HCEC 1CT (cell line): ENCODE measurements around the gene GRAMD4.

Source experiments
- DNase-seq: peaks from one replicate; pipeline ENCODE4 v3.0.0-alpha.2; 2017

The GRAMD4 gene

GRCh38 chr22:46584081-46584921 lies 35.9 kb upstream of the GRAMD4 start:
- DNase-seq: no peak

- no peak for DNase-seq
Measured at GRCh38 chr22:46585340-46586122, 34.7 kb upstream of the GRAMD4 start.

GRCh38 chr22:46586123-46586519 lies 34.1 kb upstream of the GRAMD4 start:
- DNase-seq: no peak

GRCh38 chr22:46586531-46587011 lies 33.6 kb upstream of the GRAMD4 start:
- DNase-seq: no peak

DNA sequence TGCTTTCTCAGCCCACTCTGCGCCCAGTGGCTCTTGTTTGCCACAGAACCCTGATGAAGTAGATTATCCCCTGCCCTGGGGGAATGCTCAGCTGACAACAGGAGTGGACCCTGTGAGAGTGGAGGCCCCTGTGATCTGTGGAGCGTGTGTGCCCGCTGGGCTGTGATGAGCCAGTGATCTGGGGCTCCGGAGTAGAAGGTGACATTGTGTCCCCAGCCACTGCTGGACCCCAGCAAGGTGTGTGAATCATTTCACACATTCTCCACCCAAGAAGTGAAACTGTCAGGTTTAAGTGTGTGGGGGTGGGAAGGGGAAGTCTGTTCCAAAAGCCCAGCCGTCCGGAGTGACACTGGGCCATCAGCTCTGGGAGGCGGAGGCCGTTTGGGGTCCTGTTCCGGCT lies 33.1 kb upstream of the GRAMD4 start:
- no peak for DNase-seq

GRCh38 chr22:46587492-46588278 lies 32.5 kb upstream of the GRAMD4 start:
- DNase-seq: no peak

DNA sequence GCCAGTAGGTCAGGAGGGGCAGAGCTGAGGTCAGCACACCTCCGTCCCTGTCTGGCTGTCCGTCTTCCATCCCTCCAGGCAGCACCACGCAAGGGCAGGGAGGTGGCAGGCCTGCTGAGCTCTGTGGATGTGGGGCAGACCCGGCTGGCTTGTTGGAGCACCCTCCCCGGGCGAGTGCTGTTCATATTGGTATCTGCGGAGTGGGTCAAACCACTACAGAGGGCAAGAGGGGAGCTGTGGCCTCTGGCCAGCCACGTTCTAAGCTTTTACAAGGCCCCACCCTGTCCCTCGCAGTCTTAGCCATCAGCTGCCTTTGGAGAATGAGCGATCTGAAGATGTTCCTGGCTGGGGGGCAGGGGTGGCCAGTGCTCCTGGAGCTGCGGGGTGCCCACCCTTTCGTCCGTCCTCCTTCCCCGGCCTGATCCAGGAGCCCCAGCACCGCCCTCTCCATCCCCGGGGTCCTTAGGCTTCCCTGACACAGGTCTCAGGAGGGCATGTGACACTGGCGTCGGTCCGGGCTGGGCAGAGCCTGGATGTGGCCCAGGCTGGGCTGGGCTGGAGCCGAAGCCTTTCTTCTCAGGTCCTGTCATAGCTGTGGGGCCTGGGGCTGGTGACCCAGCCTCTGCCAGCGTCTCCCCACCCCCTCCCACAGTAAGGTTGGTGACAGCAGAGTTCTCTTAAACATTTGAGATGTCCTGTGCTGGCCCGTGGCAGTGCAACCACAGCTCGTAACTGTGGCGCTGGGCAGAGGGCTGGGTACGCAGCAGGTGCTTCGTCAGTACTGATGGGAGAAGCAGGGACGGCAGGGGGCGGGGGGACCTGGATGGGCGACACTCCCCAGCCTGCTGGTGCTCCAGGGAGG lies 31.7 kb upstream of the GRAMD4 start:
- DNase-seq: no peak

DNA sequence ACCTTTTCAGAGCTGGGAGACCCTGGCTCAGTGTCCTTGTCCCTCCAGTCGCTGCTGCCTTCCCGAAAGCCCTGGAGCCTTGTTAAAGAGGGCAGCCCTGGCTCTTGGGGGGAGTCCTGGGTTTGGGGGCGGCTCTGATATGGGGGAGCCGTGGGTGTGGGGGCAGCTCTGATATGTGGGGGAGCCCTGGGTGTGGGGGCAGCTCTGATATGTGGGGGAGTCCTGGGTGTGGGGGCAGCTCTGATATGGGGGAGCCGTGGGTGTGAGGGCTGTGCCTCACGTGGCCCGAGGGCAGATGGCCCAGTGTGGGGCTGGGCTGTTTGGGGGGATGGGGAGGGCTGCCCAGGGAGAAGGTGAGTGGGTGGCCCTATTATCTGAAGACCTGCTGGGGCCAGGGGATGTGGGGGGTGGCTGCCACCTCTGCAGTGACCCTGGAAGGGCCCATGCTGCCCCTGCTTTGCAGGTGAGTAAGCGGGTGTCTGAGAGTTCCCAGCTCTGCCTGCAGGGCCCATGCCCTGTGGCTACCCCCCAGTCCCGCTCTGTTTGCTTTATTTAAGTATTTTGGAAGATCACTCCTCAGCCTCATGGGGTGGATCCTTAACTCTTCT lies 30.9 kb upstream of the GRAMD4 start:
- no peak for DNase-seq

- DNase-seq: no peak
Measured at GRCh38 chr22:46589871-46590271, 30.3 kb upstream of the GRAMD4 start.

GRCh38 chr22:46590334-46590733 lies 29.9 kb upstream of the GRAMD4 start:
- no peak for DNase-seq

DNA sequence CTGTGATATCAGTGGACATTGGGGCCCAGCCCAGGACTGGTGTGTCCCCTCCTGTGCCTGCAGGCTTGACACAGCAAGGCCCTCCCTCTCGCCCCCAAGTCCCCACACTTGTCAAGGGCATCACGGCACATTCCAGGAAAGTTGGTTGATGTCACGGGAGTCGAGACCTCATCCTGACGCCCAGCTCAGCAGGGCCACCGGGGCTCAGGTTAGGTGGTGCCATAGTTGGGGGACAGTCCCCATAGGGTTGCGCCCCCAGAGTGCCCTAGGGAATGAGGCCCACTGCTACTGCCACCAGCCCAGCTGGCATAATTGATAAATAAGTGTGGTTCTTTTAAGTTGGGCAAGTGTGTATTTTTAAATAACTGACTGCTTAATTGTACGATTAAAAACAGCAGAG lies 28.3 kb upstream of the GRAMD4 start:
- no peak for DNase-seq

DNA sequence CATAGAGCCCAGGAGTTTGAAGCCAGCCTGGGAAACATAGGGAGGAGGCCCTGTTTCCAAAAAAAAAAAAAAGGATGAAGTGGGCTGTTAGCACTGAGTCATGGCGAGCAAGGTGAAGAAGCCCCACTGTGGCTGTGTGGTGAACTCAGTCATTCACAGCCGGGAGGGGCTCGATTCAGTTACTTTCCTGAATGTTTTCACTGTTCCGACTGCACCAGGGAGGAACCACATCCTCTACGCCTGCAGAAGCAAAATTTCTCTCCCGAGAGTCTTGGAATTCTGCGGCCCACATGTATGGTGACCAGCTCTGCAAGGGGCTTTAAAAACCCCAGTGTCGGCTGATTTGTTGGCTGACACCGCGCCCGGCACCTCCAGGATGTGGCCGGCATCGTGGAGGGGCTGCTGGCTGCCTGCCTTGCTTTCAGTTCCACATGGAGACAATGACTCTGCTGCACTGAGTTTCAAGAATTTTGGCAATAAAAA lies 27.8 kb upstream of the GRAMD4 start:
- no peak for DNase-seq

- no peak for DNase-seq
Measured at GRCh38 chr22:46593211-46593681, 26.9 kb upstream of the GRAMD4 start.

DNA sequence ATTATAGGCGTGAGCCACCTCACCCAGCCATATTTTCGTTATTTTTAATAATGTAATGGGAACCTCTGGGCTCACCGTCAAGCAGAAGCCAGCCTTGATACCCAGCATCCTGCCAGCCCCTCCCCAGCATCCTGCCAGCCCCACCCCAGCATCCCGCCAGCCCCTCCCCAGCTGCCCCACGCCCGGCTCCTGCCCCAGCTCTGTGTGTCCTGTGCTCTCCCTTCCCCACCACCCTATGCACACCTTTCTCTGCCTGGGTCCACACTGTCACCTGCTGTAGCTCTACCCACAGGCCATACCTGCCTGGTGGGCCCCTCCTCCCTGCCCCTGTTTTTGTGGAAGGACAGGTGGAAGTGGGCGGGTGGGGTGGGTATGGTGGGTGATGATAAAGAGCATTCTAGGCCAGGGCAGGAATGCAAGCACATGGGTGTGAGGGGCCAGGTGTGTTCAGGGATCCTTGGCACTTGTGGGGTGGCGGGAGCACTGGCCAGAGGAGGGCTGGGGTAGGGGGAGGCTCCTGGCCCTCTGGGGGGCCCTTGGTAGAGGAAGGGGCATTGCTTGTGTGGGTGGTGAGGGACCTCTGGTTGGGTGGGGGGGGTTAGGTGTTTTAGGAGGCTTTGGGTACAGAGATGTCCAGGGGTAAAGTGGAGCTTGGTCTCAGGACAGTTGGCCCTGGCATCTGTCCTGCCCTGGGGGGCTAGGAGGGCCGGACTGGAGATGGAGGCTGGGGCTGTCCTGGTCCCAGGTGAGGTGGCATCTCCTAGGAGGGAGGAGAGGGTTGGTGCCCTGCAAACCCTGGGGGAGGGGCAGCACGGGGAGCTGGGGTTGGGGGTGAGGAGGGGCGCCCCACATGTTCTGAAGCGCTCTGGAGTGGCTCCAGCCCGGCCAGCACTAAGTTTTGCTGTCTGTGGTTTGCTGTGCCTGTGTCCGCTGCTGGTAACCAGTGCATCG lies 25.9 kb upstream of the GRAMD4 start:
- DNase-seq: no peak

- DNase-seq: no peak
Measured at GRCh38 chr22:46594947-46595298, 25.3 kb upstream of the GRAMD4 start.

DNA sequence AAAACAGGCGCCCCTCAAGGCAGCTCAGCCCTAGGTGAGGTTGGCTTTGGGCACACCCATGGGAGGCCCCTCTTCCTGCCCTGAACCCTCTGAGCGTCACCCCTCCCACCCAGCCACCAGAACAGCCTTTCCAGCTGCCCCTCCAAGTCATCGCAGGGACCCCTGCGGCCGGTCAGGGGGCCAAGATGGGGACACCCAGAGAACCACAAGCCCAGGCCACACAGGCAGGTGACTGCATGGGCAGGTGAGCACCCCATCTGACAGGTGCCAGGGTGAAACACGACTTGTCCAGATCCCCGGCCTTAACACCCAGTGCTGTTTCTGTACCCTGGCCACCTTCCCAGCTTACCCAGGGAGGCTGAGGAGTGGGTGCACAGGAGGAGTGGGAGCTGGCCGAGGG lies 24.6 kb upstream of the GRAMD4 start:
- no peak for DNase-seq

- DNase-seq: no peak
Measured at GRCh38 chr22:46596032-46596441, 24.1 kb upstream of the GRAMD4 start.

DNA sequence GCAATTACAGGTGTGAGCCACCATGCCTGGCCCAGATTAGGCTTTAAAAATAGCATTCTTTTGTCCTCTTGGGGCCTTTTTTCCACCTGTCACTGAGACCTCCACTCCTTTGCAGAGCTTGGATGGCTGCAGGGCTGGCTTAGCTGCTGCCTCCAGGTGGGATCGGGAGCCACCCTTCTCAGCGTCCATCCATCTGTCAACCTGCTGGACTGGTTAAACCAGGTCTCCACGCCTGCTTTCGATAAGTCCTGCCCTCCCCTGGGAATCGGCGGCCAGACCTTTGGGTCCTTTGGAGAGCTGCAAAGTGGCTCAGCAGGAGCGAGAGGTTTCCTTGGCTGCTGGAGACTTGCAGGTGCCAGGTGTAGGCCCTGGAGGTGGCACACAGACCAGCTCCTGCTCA lies 23.4 kb upstream of the GRAMD4 start:
- no peak for DNase-seq

- no peak for DNase-seq
Measured at GRCh38 chr22:46598224-46598623, 22.0 kb upstream of the GRAMD4 start.

- no peak for DNase-seq
Measured at GRCh38 chr22:46598737-46599424, 21.3 kb upstream of the GRAMD4 start.
